Gastrocnemius medialis (tissue), 4 donors: ENCODE results near the gene CKB.
A peak's percentile ranks its signal among the peaks of the same experiment; 100 is the strongest.

Experiments
- POLR2A ChIP-seq, 2 donors: fragments of 450-650 bp; IDR thresholded peaks; one replicate each; pipeline ENCODE4 v1.6.1; 2017; ENCODE audit warnings: antibody characterized with exemption in 2 of 2, mild to moderate bottlenecking in 2 of 2, moderate library complexity in 2 of 2
- TF ChIP-seq, protein P1 (sequence below), 5 experiments: fragments of 450-650 bp in 3 of 5; fragments of 200-600 bp in 2 of 5; sonication (generic) in 2 of 5; IDR thresholded peaks in 4 of 5; conservative IDR thresholded peaks in 1 of 5; 1 replicate in 4 of 5; 2 replicates in 1 of 5; pipeline ENCODE4 v1.5.1; 2016 to 2019; ENCODE audit warnings: antibody characterized with exemption in 5 of 5, mild to moderate bottlenecking in 3 of 5, moderate library complexity in 3 of 5

DNA sequence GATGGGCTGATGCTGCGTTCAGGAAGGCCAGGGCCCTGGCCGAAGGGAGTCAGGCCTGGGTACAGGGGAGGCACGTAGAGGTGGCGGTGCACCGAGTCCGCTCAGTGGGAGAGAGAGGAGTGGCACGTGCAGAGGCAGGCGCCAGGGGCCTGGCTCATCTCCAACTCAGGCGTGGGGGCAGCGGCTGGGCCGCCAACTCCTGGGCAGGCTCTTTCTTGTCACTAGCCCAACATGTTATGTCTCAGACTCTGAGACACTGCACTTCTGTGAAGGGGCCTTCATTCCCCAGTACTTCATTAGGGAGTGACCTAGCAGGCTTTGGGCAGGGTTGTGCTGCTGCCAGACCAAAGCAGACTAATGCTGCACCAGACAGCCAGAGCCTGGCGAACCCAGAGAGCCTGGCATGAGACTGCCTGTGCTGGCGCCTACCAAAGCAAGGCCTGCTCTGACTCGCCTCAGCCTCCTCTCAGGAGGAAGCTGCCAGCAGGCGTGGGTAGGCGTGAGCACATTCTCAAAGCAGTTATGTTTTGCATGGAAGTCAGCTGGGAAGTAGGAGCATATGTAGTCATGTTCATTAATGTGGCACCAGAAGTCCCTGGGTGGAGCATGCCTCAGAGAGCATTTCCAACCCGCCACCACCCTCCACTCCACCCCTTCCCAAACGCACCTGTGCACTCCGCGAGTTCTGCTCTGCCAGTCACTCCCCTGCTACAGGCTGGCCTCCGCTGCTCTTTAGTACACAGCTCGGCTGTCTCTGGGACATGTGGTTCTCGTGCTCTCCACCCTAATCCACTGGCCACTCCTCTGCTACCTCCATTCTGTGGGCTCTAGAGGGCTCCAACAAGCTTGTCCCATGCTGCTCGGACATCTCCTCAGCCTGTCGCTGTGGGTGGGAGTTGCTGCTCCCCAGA, 9.7 kb downstream of the CKB start:
- TF ChIP-seq, protein P1, sequence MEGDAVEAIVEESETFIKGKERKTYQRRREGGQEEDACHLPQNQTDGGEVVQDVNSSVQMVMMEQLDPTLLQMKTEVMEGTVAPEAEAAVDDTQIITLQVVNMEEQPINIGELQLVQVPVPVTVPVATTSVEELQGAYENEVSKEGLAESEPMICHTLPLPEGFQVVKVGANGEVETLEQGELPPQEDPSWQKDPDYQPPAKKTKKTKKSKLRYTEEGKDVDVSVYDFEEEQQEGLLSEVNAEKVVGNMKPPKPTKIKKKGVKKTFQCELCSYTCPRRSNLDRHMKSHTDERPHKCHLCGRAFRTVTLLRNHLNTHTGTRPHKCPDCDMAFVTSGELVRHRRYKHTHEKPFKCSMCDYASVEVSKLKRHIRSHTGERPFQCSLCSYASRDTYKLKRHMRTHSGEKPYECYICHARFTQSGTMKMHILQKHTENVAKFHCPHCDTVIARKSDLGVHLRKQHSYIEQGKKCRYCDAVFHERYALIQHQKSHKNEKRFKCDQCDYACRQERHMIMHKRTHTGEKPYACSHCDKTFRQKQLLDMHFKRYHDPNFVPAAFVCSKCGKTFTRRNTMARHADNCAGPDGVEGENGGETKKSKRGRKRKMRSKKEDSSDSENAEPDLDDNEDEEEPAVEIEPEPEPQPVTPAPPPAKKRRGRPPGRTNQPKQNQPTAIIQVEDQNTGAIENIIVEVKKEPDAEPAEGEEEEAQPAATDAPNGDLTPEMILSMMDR (IDR thresholded peaks at IDR 0.05 in 4 of 5, conservative IDR thresholded peaks at IDR 0.05 in 1 of 5), result no peak
- TF ChIP-seq POLR2A (IDR thresholded peaks at IDR 0.05), result peak in 1 of 2 donors; percentile 9
